Activated CD4-positive, CD25-positive, alpha-beta regulatory T cell treated with anti-CD3 and anti-CD28 coated beads, Interleukin-2, amount 50 U/mL, for 16 hours (primary cell): ENCODE results near the gene PIGL.

ENCODE experiments used
- DNase-seq: peaks from one replicate; pipeline ENCODE4 v3.0.0-alpha.2; 2020; ENCODE audit warnings: low read depth, low spot score

The PIGL gene

GRCh38 chr17:16352303-16352666 lies 135.3 kb downstream of the PIGL start:
- no peak for DNase-seq

- DNase-seq, result no peak
These were observed 135.8 kb downstream of the PIGL start for GRCh38 chr17:16352667-16353316.

- peak; percentile 23 for DNase-seq
These were observed 136.5 kb downstream of the PIGL start, which contains the start of gene CENPV for GRCh38 chr17:16353317-16354174. Gene CENPV, minus strand, starts transcription at chr17:16353469. Its CDS starts 33 bp downstream, at chr17:16353436.

- DNase-seq, result no peak
These were observed 137.6 kb downstream of the PIGL start for GRCh38 chr17:16354585-16354984.

GRCh38 chr17:16358394-16358793 lies 141.4 kb downstream of the PIGL start:
- no peak for DNase-seq

- no peak for DNase-seq
These were observed 144.9 kb downstream of the PIGL start for GRCh38 chr17:16361874-16362273.

GRCh38 chr17:16363749-16364536 lies 146.9 kb downstream of the PIGL start:
- DNase-seq, result peak; percentile 55

GRCh38 chr17:16364625-16365024 lies 147.6 kb downstream of the PIGL start:
- no peak for DNase-seq

- no peak for DNase-seq
These were observed 154.7 kb downstream of the PIGL start for GRCh38 chr17:16371742-16372141.

- no peak for DNase-seq
These were observed 157.3 kb downstream of the PIGL start for GRCh38 chr17:16374146-16374938.
